Right lung (tissue), 5 donors: ENCODE results near the gene TRIM39. TPM values are rescaled to one million over a fixed set of nuclear protein-coding genes. Genes with fewer than 3 reads are reported as not detected.

ENCODE experiments used
- DNase-seq, 2 donors: peaks; one replicate each; pipeline ENCODE4 v3.0.0-alpha.2; 2013
- polyA plus RNA-seq, 5 donors: library from polyadenylated mRNA; unstranded; fragments of 120-200 nt; gene quantifications; one replicate each; pipeline versions ENCODE4 v1.2.1 to v1.2.3, GENCODE V29; 2013; ENCODE audit warnings: inconsistent platforms in 1 of 5, low replicate concordance in 1 of 5; ENCODE audit not compliant: insufficient read length in 5 of 5, insufficient read depth in 1 of 5

The TRIM39 gene
- polyA plus RNA-seq, 5 donors = 11.3 to 14.1 (median 12.8) TPM

DNA sequence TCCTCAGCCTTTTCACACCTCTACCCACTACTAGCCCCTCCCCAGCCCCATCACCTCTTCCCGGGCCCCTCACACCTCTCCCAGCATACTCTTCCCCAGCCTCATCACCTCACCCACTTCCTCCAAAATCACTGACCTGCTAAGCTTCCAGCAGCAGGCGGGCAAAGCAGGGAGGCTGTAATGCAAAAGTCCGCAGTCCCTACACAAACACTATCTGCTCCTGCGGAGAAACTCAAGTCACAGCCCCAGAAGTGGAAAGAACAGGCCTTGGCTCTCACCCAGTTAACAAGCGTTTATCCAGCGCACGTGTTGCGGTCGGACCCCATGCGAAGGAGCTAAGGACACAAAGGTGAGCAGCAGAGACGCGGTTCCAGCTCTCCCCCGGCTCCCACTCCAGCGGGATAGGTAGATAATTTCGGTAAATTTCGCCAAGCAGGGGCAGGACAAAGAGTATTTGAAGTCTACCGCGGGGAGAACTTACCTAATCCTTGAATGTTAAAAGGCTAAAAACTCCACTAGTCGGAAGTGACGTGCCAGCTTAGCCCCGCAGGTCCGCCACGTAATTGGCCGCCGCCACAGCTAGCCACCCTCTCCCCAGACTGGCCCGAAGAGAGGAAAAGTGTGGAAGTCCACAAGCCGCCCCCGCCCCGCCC is 728 bp upstream of the TRIM39 start:
- no peak for DNase-seq

DNA sequence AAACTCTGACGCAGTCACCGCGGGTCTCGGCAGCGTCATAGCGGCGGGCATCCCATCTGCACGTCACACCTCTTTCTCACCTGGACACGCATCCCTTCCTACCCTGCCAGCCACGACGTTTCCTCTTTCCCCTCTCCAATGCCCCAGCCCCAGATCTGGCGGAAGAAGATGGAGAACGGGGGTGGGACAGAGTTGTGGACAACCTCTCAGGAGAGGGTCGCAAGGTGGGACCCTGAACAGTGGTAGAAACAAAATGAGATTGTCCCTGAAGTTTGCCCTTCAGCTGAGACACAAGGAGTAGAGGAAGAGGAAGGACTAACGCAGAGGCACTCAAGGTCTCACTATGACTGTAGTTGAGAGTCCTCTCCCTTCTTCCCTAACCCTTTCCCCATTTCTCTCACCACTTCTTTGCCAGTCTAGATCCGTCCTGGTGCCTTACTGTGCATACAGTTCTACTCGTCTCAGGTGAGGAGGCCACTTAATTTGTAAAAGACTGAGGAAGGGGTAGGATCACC is 562 bp downstream of the TRIM39 start:
- DNase-seq = no peak

DNA sequence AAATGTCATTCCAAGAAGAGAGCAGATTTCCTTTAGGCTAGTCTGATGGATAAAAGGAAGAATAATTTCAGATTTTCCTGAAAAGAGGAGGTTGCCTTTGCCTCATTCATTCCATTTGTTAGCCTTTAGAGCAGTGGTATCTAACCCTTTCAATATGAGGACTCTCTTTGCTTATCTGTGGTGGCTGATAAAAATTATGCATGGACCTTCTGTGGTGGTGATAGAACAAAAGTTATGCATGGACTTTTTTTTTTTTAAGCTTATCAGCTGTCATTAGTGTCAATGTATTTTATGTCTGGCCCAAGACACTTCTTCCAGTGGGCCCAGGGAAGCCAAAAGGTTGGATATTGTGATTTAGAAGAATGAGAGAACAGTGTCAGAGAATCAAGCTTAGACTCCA is 1.7 kb downstream of the TRIM39 start:
- no peak for DNase-seq

DNA sequence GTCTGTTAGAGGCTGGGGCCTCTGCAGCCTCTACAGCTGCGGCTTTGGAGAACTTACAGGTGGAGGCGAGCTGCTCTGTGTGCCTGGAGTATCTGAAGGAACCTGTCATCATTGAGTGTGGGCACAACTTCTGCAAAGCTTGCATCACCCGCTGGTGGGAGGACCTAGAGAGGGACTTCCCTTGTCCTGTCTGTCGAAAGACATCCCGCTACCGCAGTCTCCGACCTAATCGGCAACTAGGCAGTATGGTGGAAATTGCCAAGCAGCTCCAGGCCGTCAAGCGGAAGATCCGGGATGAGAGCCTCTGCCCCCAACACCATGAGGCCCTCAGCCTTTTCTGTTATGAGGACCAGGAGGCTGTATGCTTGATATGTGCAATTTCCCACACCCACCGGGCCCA is 2.6 kb downstream of the TRIM39 start:
- no peak for DNase-seq

DNA sequence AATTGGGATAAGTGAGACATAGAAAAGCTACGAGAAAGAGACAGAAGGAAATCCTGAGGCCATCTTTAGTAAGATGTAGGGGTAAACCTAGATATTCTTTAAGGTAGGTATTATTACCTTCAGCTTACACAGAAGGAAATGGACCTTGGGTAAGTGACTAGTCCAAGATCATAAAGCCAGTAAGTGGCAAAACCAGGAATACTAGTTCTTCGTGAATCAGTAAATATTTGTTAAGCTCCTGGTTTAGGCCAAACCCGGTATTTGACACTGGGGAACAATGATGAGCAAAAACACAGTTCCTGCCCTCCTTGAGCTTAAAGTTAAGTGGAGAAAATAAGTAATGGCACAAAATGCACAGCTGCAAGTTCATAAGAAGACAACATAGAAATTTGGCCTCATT is 5.3 kb downstream of the TRIM39 start:
- DNase-seq = no peak

DNA sequence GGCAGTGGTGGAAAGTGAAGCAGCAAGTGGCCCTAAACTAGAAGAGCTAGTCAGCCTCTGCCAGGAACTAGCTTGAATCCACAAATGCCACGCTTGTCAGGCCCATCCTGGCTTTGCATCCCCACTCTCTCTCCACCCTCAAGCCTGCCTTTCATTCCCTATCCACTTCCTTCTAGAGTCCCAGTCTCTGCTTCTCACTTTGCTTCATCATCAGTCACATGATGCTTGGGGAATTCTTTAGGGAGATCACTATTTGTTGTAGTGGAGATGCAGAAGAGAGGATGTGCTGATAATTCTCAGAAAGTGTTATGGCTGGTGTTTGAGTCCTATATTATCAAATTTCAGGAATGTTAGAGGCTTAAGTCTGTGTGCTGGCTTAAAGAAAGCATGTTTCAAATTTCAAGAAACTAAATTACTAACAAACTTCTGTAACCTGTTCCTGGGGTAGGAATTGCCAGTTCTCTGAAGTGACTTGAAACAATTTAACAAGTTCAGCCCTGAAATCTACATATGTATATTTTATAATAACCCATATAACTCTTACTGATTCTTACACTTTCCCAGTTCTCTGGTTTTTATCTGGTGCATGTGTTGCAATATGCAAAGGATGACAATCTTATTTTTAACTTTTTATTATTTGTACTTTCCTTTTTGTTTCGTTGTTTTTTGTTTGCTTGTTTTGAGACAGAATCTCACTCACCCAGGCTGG is 7.5 kb downstream of the TRIM39 start:
- no peak for DNase-seq

DNA sequence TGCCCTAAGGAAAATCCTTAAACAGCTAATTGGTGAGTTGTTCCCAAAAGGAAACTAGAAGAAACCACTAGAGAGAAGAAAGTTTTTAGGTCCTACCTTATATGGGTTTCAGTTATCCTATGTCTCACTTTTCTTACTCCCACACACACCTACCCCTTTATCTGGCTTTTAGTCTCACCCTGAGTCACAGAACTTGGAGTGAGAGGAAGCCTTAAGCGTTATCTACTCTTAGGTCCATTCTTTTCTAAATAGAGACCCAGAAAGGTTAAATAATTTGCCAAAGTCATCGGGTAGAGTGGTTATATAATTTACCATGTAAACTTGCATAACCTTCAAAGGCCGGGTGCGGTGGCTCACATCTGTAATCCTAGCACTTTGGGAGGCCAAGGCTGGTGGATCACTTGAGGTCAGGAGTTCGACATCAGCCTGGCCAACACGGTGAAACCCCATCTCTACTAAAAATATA is 13.9 kb downstream of the TRIM39 start:
- no peak for DNase-seq

DNA sequence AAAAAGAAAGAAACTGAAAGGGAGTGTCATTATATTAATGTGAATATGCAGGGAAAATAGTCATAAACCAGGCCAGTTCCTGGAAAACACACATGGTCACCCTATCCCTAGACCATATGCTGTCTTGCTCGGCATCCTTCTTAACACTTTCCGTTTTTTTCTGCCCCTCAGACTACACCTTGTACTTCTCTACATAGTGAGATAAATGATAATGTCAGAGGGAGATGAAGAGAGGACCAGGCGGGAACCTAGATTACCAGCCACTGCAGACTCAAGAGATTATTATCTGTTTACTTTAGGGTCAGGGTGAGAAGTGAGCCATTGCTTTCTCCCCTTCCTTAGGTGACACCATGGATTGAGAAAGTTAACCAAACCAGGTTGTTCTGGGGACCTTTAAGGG is 14.5 kb downstream of the TRIM39 start:
- no peak for DNase-seq

DNA sequence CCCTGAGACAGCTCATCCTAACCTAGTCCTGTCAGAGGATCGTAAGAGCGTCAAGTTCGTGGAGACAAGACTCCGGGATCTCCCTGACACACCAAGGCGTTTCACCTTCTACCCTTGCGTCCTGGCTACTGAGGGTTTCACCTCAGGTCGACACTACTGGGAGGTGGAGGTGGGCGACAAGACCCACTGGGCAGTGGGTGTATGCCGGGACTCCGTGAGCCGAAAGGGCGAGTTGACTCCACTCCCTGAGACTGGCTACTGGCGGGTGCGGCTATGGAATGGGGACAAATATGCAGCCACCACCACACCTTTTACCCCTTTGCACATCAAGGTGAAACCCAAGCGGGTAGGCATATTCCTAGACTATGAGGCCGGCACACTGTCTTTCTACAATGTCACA is 15.0 kb downstream of the TRIM39 start:
- no peak for DNase-seq

DNA sequence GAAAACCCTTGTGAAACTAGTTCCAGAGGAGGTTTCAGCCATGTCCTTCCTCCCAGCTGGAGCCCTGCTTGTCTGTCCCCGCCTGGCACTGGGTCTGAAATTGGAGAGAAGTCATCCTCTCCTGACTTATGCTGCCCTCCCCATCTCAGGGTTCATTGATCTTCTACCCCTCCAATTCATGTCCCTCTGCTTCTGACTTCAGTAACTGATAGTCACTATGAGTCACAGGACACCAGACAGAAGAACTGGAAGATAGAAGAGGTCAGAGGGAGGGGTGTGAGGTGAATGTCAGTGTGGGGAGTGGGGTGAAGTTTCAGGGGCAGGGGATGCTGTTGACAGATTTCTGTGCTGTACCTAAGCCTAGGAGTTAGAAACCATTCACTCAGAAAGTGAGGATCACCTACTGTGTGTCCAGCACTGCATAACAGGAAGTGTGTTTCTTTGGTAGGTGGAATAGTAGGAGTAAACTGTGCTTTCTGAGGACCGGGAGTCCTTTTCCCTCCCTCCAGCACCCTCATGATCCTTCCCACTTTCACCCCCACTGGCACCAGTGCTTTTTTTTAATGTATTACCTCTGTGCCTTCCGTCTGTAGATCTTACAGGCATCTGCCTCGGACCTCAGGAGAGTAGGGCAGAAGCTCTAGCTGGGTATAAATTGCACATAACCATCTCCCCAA is 17.6 kb downstream of the TRIM39 start:
- DNase-seq = no peak

DNA sequence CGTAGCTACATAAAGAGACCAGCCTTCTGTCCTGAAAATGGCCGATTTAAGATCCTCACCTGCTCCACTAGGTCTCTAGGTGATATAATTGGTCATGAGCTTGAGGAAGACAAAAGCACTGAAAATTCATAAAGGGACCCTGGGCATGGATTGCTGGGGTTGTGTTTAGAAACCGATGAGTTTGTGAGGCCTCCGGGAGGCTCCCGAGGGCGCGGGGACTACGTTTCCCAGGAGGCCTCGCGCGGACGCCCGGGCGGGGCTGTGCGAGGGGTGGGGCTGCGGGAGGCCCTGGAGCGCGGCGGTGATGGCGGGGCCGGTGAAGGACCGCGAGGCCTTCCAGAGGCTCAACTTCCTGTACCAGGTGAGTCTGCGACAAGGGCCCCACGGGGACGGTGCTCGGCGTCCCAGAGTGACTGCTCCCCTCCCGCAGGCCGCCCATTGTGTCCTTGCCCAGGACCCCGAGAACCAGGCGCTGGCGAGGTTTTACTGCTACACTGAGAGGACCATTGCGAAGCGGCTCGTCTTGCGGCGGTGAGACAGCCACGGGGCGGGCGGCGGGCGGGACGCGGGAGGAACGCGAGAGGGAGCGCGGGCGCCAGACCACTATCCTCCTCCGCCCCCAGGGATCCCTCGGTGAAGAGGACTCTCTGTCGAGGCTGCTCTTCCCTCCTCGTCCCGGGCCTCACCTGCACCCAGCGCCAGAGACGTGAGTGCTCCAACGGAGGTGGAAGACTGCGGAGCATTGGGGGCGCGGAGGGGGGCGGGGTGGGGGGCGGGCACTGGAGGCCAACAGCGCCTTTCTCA is 18.3 kb downstream of the TRIM39 start, which contains the start of gene RPP21:
RPP21 (plus strand) TSS at position 289 of the 804 bp plus-strand sequence; CDS start at position 305, 16 bp downstream.
- peak; percentile 74 to 78 for DNase-seq

DNA sequence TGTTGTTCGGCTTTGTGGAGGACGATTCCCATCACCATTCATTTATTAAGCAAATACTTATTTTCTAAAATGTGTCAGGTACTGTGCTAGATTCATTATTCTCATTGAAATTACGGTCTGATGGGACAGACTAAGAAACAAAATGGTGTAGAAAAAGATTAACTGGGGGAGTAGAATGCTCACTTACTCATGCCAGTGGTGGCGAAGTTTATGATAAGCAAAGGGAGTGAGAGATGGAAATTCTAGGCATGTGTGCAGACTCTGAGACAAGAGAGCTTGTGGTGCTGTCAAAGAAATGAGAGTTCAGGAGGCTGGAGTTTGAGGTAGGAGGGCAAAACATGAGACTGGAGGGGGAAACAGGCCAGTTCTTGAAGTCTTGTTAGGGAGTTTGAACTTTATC is 19.1 kb downstream of the TRIM39 start:
- no peak for DNase-seq

DNA sequence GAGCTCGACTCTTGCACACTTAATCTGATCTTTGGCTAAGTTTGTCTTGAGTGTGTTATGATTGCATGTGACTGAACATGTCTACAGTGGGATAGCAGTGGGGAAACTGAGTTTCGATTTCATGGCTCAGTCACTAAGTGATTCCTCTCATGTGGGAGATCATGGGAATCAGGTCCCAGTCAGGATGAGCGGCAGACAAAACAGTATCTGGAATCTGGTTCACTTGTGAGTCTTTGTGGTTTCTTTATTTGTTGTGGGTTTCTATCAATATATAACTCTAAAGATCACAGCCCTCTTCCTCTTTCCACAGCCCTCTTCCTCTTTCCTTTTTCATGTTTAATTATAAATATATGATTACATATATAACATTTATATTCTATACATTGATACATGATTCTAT is 22.2 kb downstream of the TRIM39 start:
- no peak for DNase-seq

DNA sequence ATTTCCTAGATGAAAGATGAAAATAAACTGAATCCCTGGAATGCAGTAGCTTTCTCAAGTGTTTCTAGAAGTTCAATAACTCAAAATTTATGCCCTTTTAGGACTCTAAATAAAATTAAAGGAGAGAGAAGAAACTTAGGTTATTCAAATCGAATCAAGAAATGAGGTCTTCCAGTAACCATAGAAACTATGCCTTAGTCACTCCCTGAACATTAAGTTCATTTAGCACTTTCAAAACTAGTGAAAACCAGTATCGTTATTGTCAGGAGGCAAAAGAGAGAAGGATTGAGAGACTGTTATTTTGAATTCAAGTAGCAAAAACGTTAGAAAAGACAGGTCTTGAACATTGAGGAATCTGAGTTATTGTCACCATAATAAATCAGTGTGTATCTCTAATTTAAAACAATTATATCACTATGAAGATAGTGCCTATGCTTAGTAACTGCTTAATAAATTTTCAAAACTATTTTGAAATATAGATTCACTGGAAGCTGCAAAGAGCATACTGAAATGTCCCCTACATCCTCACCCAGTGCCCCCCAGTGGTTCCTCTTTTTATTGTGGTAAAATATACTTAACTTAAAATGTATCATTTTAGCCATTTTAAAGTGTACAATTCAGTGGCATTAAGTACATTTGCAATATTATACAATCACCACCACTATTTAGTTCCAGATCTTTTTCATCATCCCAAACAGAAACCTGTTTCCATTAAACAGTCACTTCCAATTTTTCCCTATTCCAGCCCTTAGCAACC is 22.9 kb downstream of the TRIM39 start:
- DNase-seq = no peak

DNA sequence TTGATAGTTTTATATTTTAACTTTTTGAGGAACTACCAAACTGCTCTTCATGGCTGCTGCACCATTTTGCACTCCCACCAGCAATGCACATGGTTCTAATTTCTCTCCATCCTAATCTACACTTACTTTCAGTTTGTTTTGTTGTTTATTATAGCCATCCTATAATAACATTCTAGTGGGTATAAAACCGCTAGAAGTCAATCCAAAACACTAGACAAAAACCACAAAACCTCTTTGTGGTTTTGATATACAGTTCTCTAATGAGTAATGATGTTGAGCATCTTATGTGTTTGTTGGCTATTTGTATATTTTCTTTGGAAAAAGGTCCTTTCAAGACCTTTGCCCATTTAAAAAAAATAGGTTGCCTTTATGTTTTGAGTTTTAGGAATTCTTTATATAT is 23.8 kb downstream of the TRIM39 start:
- DNase-seq = no peak

DNA sequence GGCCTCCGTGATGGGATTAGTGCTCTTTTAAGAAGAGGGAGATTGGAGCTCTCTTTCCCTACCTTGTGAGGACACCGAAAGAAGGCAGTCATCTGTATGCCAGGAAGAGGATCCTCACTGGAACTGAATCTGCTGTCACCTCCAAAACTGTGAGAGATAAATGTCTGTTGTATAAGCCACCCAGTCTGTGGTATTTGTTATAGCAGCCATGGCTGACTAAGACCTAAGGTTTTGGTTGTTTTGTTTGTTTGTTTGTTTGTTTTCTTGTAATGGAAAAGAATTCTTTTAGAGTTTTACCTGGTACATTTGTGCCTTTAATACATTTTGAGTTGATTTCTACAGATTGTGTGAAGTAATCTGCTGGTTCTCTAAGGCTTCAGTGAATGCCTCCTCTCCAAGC is 25.8 kb downstream of the TRIM39 start:
- DNase-seq = no peak

DNA sequence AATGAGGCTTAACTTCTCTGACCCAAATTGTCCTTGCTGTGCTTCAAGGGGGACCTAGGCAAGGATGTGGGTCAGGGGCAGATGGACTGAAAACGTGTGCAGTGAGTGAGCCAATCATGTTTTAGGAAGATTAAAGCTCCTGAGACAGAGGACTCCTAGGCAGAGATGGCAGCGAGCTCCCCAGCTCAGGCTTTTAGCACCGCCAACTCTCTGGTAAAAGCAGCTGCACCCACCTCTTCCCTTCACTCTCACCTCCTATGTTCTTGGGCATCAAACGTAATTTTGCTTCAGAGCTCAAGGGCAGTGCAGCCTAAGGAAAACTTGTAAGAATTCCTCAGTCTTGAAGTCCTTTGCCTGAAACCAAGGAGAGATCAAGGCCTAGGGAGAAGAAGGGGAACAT is 28.6 kb downstream of the TRIM39 start:
- DNase-seq = no peak

DNA sequence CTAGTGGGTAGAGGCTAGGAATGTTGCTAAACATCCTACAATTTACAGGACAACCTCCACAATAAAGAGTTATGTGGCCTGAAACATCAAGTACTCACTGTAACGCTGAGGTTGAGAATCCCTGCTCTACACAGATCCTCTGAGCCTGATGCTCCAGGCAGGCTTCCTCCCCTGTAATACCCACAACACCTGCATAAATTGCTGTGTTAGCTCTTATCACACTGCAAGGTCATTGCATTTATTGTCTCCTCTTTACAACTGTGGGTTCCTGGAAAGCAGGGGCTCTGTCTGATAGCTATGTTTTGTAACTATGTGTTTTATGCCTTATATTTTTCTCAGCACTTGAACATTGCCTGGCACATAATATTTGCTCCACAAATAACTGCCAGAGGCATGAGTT is 29.8 kb downstream of the TRIM39 start:
- DNase-seq = no peak

DNA sequence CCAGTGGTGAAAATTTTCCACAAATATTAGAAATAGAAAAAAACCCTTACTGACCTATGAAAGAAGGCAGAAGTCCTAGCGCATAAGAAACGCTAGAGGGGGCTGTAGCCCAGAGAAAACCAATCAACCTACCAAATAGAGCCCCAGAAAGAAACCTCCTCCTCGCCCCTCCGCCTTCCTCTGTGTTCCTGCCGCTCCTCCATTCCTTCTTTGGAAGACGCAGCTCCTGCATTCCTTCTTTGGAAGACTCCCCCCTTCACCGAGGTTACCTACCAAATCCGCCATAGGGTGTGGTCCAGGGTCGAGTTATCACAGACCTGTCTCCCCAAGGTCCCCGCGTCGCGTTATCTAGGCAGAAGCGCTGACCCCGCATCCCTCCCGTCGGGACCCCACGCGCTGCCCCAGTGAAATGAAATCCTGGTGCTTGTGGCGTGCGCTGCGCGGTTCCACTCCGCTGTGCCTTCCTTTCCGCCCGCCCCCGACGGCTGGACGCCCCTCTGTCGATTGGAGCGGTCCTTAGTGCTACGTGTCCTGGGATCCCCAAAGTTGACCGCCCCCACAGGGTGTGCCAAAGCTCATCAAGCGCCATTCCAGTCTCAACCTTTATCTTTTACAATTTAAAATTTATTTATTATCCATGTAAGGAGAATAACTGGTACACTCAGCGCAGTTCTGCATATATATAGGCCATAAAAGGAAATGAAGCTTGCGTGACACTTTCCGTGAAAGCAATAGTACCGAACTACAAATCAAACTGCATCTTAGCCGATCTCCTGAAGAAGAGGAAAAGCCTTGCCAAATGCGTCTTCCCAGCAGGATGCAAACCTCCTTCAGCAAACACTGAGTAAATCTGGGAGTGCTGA is 31.2 kb downstream of the TRIM39 start:
- peak; percentile 24 to 45 for DNase-seq

DNA sequence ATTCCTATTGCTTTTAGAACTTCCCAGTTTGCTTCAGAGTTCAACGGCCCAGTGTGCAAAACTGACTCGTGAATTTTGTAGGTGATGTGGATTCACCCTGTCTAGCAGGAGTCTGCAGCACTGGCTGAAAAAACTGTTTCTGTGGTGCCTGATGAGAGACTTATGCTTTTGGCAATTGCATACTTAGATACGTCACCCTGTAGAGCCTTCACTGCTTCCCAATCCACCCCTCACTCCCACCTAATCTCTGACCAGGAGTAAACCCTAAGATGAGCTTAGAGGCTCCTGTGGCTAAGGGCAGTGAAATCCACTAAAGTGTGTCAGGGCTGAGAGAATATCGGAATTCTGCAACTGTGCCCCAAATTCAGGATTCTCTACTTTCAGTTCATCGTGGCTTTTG is 32.5 kb downstream of the TRIM39 start:
- no peak for DNase-seq
